GM12875 (cell line): ENCODE results near the gene AXIN2.

Experiments used
- H3K4me3 ChIP-seq: one replicate; pipeline ENCODE4 v1.5.1; 2011; ENCODE audit warnings: low read depth, low read length, control low read depth
- CTCF ChIP-seq: IDR thresholded peaks from 2 replicates; pipeline ENCODE4 v1.5.1; 2011; ENCODE audit warnings: low read depth, mild to moderate bottlenecking, control low read depth, inconsistent platforms, low read length, moderate library complexity, borderline replicate concordance; ENCODE audit not compliant: insufficient read depth

AXIN2 gene

GRCh38 chr17:65536573-65537342 lies 24.7 kb downstream of the AXIN2 start:
- no peak overlapping the region for H3K4me3 ChIP-seq
- TF ChIP-seq CTCF, result no peak

DNA sequence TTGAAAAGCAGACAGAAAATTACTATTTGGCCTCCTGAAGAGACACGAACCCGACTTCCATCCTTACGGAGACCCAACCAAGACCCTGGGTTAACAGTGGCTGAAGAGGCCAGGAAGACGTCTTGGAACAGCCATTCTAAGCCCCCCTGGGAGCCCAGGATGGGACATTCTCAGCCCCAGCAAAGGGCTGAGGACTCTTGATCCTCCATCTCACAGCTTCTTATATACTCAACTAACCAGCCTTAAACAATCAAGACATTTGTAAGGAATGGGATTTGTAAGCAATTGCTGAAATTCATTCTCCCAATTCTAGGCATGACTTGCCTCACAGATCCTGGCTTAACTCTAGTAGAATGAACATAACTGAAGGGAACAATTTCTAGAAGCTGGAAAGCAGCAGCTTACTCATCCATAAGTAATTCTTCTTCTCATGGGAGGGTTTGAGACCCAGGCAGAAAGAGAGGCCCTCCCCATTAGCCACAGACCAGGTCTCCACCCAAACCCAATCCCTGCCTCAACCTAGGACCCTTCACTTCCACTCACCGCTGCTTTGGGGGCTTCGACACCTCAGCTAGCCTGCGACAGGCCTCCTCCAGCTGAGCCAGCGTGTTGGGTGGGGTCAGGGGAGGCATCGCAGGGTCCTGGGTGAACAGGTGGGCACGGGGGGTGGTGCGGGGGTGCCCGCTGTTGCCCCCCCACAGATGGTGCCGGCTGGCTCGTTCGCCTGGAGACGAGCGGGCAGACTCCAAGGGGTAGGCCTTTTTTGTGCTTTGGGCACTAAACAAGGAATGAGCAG lies 25.5 kb downstream of the AXIN2 start:
- no peak for TF ChIP-seq CTCF

DNA sequence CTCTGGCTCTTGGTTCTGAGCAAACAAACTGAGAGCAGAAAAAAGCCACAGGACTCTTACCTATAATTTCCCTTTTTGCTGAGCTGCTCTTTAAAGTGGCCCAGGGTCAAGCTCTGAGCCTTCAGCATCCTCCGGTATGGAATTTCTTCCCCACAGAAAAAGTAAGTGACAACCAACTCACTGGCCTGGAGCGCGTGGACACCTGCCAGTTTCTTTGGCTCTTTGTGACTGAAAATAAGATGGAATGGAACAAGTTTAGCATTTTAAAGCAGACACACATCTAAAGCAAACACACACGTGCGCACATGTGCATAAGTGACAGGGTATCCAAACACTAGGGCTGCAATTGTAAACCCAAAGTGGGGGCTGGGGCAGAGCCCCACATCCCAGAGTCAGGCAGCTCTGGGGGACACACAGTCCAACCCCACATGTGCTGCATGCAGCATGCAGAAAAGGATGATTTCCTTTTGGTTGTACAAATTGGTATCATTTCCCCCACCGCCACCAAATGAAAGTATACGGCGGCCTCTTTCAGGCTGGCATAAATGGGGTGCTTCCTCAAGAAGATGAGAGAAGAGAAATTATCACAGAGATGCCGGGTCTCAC lies 27.5 kb downstream of the AXIN2 start:
- H3K4me3 ChIP-seq, result no peak overlapping the region
- no peak for TF ChIP-seq CTCF

More for the DNA sequence above, 25.5 kb downstream of the AXIN2 start:
- H3K4me3 ChIP-seq, result no peak overlapping the region

DNA sequence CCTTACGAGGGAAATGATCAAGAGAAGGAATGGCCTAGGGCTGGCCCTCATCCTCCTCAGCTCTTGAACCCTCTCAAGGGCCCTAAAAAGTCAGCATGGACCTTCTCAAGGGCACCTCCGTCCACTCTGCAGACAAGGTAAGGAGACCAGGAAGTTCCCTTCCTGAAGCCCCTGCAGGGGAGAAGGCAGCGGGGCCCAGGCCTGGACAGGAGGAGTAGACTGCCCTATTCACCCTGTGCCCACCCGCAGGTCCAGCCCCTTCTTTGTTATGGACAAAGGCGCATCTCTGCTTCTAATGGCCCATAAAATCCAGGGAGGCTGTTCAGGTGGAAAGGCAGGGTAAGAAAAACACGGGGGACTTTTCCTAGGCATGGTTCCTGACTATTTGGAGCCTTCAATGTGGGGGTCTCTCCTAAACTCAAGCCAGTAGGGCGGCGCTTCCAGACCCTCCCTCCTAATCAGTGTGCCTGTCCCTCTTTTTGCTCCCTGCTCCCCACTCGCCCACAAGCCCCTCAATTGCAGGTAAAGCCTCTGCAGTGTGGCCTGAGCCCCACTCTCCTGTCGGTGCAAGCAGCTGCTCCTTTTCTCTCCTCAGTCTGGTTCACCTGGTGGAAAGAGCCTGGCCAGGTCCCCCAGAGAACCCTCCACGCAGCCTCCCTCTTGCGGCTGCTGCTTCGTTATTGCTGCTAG lies 28.2 kb downstream of the AXIN2 start:
- TF ChIP-seq CTCF, result no peak
- no peak overlapping the region for H3K4me3 ChIP-seq

GRCh38 chr17:65532101-65532890 lies 29.2 kb downstream of the AXIN2 start:
- TF ChIP-seq CTCF, result no peak
- H3K4me3 ChIP-seq, result no peak overlapping the region
